C4-2B (cell line): Measurements from ENCODE around the gene TMEM254.
"Not testable (repeated sequence)": the region's sequence is repeated elsewhere in the genome, so short reads cannot be mapped to it uniquely, and the experiment has no call there.

Experiments used
- H3K27ac ChIP-seq: fragments of 450-650 bp; 2 replicates; pipeline ENCODE4 v1.5.1; 2017
- ZFX ChIP-seq: fragments of 450-650 bp; IDR thresholded peaks from 2 replicates; pipeline ENCODE4 v1.6.1; 2017
- TF ChIP-seq, protein P1 (sequence below): fragments of 450-650 bp; conservative IDR thresholded peaks from 2 replicates; pipeline ENCODE4 v1.5.1; 2017; ENCODE audit warnings: mild to moderate bottlenecking

The TMEM254 gene

GRCh38 chr10:80133206-80133605 lies 54.7 kb downstream of the TMEM254 start:
- no peak overlapping the region for H3K27ac ChIP-seq
- TF ChIP-seq, protein P1, sequence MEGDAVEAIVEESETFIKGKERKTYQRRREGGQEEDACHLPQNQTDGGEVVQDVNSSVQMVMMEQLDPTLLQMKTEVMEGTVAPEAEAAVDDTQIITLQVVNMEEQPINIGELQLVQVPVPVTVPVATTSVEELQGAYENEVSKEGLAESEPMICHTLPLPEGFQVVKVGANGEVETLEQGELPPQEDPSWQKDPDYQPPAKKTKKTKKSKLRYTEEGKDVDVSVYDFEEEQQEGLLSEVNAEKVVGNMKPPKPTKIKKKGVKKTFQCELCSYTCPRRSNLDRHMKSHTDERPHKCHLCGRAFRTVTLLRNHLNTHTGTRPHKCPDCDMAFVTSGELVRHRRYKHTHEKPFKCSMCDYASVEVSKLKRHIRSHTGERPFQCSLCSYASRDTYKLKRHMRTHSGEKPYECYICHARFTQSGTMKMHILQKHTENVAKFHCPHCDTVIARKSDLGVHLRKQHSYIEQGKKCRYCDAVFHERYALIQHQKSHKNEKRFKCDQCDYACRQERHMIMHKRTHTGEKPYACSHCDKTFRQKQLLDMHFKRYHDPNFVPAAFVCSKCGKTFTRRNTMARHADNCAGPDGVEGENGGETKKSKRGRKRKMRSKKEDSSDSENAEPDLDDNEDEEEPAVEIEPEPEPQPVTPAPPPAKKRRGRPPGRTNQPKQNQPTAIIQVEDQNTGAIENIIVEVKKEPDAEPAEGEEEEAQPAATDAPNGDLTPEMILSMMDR: no peak
- TF ChIP-seq ZFX: no peak

DNA sequence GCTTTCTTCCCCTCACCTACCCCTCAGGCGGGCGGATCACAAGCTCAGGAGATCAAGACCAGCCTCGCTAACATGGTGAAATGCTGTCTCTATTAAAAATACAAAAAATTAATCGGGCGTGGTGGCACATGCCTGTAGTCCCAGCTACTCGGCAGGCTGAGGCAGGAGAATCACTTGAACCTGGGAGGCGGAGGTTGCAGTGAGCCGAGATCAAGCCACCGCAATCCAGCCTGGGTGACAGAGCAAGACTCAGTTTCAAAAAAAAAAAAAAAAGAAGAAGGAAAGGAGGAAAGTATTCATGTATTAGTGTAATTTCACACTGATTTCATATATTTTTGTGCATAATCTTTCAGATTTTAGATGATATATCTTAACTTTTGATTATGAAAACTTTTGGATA lies 55.2 kb downstream of the TMEM254 start:
- H3K27ac ChIP-seq: not testable (repeated sequence)

GRCh38 chr10:80136134-80136571 lies 57.7 kb downstream of the TMEM254 start:
- TF ChIP-seq, protein P1: no peak
- no peak for TF ChIP-seq ZFX

DNA sequence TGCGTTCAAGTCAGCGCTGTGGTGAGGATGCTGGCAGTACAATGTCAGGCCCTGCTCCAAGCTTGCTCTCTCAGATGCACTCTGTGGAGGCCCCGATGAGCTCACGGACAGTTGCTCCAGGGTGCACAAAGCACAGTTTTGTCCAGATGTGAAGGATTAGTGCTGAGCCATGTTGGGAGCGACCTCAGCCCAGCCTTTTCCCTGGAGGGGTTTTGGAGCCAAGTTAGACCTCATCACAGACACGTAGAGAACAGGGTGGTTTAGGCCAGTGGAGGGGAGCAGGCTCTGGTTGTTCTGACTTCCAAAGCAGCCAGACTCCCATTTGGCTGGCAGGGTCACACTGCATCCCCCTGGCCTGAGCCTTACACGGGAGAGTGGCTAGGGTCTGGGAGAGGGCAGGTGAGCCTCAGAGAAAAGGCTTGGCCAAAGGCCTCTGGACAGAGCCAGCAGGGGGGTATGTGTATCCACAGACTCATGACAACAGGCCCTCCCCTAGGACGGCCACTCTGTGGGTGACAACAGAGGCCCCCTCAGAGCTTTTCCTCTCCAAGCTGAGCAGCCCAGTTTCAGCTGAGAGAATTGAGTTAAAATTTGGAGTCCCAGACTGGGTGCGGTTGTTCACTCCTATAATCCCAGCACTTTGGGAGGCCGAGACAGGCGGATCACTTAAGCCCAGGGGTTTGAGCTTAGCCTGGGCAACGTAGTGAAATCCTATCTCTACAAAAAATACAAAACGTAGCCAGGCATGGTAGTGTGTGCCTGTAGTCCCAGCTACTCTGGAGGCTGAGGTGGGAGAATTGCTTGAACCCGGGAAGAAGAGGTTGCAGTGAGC lies 58.8 kb downstream of the TMEM254 start:
- no peak for TF ChIP-seq ZFX
- TF ChIP-seq, protein P1: no peak
- no peak overlapping the region for H3K27ac ChIP-seq

More at GRCh38 chr10:80136134-80136571, 57.7 kb downstream of the TMEM254 start:
- no peak overlapping the region for H3K27ac ChIP-seq

DNA sequence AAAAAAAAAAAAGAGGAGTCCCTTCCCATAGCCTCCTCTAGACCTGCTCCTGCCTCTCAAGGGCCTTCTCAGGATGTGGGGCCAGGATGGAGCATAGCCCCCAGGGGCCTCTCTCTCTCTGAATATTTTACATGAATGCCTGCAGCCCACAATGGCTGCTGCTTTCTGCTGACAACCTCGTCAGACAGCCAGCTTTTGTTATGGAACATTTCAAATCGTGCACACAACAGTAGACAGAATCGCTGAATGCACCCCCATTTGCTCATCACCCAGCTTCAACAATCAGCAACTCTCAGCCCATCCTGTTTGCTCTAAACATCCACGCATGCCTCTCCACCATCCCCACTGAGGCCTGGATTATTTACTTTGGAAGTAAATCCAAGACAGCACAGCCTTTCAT lies 59.5 kb downstream of the TMEM254 start:
- no peak overlapping the region for H3K27ac ChIP-seq
- TF ChIP-seq, protein P1: no peak
- no peak for TF ChIP-seq ZFX

DNA sequence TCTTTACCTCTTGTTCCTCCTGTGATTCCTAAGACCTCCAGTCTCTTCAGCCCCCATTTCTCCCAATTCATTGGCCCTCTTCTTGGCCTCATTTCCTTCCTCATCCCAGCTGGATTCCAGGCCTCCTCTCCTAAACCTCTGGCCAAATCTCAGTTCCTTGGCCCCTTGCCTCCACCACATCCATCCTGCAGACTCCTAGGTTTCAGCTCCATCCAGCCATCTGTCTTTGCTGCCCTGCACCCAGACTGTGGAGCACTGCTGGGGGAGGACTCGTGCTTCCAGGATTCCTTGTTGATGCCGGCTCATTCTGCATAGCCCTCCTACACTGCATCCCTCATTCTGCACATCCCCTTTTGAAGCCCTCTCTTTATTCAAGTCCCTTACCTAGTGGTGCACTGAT lies 60.8 kb downstream of the TMEM254 start:
- H3K27ac ChIP-seq: no peak overlapping the region
- TF ChIP-seq, protein P1: no peak
- no peak for TF ChIP-seq ZFX

DNA sequence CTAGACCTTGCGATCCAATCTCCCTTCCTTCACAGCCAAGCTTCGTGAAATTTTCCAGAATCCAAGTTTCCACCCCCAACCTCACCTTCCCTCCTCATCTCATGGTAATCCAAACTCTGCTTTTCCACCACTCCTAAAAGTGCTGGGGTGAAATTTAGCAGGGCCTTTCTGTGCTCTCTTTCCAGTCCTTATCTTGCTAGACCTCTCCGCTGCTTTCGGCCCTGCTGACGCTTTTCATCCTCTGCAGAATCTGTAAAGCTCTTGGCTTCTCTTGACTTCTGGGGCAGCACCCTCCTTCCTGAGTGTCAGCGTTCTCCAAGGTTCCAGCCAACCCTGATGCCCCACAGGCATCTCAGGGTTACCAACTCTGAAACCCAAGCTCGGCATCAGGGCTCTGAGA lies 61.8 kb downstream of the TMEM254 start:
- TF ChIP-seq, protein P1: no peak
- no peak for TF ChIP-seq ZFX
- no peak overlapping the region for H3K27ac ChIP-seq
